ENCODE results near the gene ATG7. TPM values are rescaled to one million over a fixed set of nuclear protein-coding genes. Genes with fewer than 3 reads are reported as not detected.

ATG7 gene
- total and polyA plus RNA-seq, 2 experiments from 2014 or later, result 22.2 to 22.9 TPM

DNA sequence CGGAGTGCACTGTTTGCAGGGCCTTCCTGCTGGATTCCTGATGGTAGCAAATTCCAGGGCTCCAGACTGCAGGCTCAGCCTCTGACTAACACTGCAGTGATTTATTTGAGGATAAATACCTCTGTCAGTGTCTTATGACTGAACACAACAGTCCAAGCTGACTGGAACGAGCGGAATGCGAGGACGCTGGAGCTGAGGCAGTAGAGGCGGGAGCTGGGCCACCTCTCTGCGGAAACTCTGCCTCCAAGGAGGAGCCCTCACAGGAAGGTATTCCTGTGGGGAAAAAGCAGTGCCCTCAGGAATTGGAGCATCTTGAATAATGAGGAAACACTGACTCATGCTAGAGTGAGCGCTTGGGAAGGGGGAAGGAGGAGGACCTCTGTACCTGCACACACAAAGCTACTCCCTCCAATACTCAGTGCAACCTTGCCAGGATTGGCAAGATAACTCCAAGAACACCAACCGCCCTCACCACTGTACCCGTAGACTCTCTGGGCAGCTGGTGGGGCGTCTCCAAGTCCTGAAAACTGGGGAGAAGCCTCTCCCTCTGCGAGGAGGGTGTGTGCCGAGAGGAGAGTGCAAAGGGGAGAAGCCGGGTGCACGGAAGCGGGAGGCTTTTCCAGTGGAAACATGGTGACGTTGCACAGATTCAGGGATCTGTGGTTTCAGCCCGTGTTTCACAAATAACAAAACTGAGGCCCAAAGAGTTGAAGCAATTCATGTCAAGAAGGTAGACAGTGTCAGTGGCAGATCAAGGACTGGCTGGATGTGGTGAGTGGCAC, 328.5 kb downstream of the ATG7 start:
- peak; percentile 82 to 98 for DNase-seq (ENCODE audit: low read depth in 1 of 2, low spot score in 1 of 2)
- TF ChIP-seq, protein P1, sequence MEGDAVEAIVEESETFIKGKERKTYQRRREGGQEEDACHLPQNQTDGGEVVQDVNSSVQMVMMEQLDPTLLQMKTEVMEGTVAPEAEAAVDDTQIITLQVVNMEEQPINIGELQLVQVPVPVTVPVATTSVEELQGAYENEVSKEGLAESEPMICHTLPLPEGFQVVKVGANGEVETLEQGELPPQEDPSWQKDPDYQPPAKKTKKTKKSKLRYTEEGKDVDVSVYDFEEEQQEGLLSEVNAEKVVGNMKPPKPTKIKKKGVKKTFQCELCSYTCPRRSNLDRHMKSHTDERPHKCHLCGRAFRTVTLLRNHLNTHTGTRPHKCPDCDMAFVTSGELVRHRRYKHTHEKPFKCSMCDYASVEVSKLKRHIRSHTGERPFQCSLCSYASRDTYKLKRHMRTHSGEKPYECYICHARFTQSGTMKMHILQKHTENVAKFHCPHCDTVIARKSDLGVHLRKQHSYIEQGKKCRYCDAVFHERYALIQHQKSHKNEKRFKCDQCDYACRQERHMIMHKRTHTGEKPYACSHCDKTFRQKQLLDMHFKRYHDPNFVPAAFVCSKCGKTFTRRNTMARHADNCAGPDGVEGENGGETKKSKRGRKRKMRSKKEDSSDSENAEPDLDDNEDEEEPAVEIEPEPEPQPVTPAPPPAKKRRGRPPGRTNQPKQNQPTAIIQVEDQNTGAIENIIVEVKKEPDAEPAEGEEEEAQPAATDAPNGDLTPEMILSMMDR (IDR thresholded peaks at IDR 0.05; ENCODE audit: low read depth, low read length), result no peak
- no peak overlapping the region for H3K4me3 ChIP-seq
- peaks cover 11% of the 10 kb centered on the region for H3K36me3 ChIP-seq
- peaks cover 32% of the 10 kb centered on the region for H3K4me1 ChIP-seq (ENCODE audit: low read depth)
- H3K27me3 ChIP-seq, result no peaks in the 10 kb centered on the region
- H3K27ac ChIP-seq, result peak overlapping the region; percentile 92
- H3K9me3 ChIP-seq (ENCODE audit: low read depth), result no peaks in the 10 kb centered on the region

DNA sequence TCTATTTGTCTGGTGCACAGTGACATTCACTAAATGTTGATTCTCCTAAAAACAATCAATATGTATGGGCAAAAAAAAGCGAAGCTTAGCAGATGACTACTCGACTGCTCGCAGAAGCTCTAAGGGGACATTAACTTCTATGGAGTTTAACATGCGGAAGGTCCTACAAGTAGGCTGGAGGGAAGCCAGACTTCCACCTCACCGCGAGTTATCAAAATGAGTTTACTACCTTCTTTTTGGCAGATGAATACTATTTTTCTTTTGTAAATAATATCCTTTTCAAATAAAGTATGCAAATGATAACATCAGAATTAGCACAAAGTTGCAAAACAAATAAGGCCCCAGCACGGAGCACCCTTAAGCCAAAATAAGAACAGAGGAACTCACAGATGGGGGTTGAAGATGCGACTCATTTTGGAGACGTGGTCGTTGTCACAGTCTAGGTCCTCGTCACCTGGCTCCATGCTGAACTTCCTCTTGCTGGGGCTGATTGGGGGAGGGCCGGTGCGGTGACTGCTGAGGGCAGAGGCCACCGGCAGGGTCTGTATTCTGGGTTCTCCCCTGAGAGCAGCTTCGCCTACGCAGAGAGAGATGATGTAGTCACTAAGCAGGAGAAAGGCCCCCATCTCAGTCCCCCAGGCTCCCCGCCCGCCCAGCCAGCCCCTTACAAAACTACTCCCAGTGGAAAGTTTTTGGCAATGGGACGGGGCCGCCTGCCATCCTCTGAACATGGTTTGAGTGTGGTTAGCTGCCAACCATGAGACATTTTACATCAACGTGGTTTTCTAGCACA, 329.4 kb downstream of the ATG7 start:
- no peak overlapping the region for H3K4me3 ChIP-seq
- H3K27ac ChIP-seq, result peak overlapping the region; percentile 92
- H3K27me3 ChIP-seq, result no peaks in the 10 kb centered on the region
- TF ChIP-seq, protein P1 (IDR thresholded peaks at IDR 0.05; ENCODE audit: low read depth, low read length), result no peak
- H3K9me3 ChIP-seq (ENCODE audit: low read depth), result no peaks in the 10 kb centered on the region
- H3K4me1 ChIP-seq (ENCODE audit: low read depth), result peaks cover 38% of the 10 kb centered on the region
- H3K36me3 ChIP-seq, result peaks cover 11% of the 10 kb centered on the region
- peak in 1 of 2 donors; percentile 67 for DNase-seq (ENCODE audit: low read depth in 1 of 2, low spot score in 1 of 2)

DNA sequence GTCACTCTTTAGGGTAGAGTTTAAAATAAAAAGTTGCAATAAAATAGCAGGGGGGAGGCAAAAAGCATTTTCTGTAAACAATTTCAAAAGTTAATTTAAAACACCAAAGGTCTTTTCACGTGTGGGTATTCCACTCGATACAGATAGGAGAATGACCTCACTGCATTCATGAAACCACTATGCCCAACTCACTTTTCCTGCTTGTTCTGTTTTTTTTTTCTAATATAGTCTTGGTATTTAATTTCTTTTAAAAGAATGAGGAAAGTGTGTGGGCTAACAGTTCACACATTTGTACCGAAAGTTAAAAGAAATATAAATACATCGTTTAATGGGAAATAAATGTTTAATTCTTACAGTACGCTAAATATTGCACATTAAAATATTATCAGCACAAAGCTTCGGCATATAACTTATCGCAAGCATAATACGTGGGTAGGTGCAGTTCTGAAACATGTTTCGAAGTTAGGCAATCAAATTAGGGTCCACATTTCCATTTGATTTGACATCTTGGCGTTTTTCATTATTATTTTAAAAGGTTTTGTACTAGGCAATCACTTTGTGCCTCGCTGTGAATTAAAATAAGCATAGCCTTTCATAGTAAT, 330.1 kb downstream of the ATG7 start:
- Histone ChIP-seq H3K4me1 (ENCODE audit: low read depth) (peaks cover 42% of the 10 kb centered on the region), H3K36me3 (peaks cover 11% of the 10 kb centered on the region), H3K27me3 (no peaks in the 10 kb centered on the region), H3K9me3 (ENCODE audit: low read depth) (no peaks in the 10 kb centered on the region), H3K4me3 (no peak overlapping the region), H3K27ac (peak overlapping the region; percentile 92)
- TF ChIP-seq, protein P1 (IDR thresholded peaks at IDR 0.05; ENCODE audit: low read depth, low read length), result no peak
- no peak for DNase-seq (ENCODE audit: low read depth in 1 of 2, low spot score in 1 of 2)

DNA sequence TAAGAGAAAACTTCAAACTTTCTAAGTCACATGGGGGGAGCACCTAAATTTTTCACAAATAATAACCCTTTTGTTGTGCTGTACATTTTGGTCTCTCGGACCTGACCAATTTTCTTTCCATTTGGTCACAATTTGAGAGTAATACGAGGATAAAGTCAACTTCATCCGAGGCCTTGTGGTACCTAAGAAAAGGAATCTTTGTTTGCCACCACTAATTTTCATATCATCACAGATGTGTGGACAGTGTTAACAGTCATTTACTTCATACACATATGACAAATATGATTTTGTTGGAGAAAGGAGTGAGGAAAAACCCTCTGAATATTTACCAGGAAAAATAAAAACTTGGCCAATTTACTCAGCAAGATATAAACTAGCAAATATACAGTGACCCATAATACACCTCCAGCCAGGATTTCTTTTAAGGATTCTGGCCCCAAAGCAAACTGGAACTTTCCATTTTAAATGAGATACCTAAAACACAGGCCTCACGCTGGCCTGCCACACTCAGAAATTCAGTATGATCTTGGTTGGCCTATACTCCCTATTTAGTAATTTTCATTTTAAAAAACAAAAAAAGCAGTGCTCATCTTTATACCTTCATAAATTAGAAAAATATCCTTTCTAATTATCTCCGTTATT, 330.8 kb downstream of the ATG7 start:
- Histone ChIP-seq H3K36me3 (peaks cover 11% of the 10 kb centered on the region), H3K4me3 (no peak overlapping the region), H3K9me3 (ENCODE audit: low read depth) (no peaks in the 10 kb centered on the region), H3K27ac (peak overlapping the region; percentile 26), H3K4me1 (ENCODE audit: low read depth) (peaks cover 49% of the 10 kb centered on the region), H3K27me3 (no peaks in the 10 kb centered on the region)
- TF ChIP-seq, protein P1 (IDR thresholded peaks at IDR 0.05; ENCODE audit: low read depth, low read length), result no peak
- DNase-seq (ENCODE audit: low read depth in 1 of 2, low spot score in 1 of 2), result no peak

DNA sequence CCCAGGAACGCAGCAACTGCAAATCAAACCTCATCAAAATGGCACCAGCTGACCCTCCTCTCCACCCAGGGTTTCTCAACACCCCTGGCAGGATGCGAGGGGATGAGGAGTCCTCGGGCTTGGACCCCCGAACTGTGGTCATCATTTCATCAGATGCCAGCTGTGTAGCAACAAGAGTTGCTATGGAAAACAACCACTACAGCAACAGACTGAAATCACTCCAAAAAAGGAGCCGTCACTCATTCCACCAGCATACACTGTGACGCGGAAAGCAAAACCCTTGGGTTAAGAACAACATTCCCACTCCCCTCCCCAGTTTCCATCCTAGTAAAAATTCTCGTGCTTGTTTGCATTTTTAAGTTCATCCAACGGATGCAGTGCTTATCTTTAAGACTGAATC, 331.4 kb downstream of the ATG7 start:
- TF ChIP-seq, protein P1 (IDR thresholded peaks at IDR 0.05; ENCODE audit: low read depth, low read length), result no peak
- Histone ChIP-seq H3K4me3 (no peak overlapping the region), H3K27me3 (no peaks in the 10 kb centered on the region), H3K27ac (peak overlapping the region; percentile 26), H3K9me3 (ENCODE audit: low read depth) (no peaks in the 10 kb centered on the region), H3K4me1 (ENCODE audit: low read depth) (peaks cover 55% of the 10 kb centered on the region), H3K36me3 (peaks cover 11% of the 10 kb centered on the region)
- DNase-seq (ENCODE audit: low read depth in 1 of 2, low spot score in 1 of 2), result peak in 1 of 2 donors; percentile 92

Data from cardiac muscle cell (in vitro differentiated cells and primary cell).